Posterior vena cava (tissue), 2 donors: ENCODE measurements around the gene CLDN6. TPM values are rescaled to one million over a fixed set of nuclear protein-coding genes. Genes with fewer than 3 reads are reported as not detected.
"Not testable (repeated sequence)": the region's sequence is repeated elsewhere in the genome, so short reads cannot be mapped to it uniquely, and the experiment has no call there.

Experiments used
- DNase-seq: peaks from one replicate; pipeline ENCODE4 v3.0.0-alpha.2; 2020; ENCODE audit warnings: low spot score
- intact Hi-C, 2 donors: fragments of 100-400 bp; cut with DNase I; formaldehyde crosslinking; loops; one replicate each; pipeline versions ENCODE4 v1.14.1 to v1.14.2; 2022 to 2023
- total RNA-seq, 2 donors: library from RNA; stranded (reverse); fragmentation: NEBNext Ultra II Directional; extraction: Animal tissue kit (Norgen Biotek cat#: 25700); gene quantifications; one replicate each; pipeline ENCODE4 v1.2.1, GENCODE V29; 2021
- donor health status: DM: yes; HTN: yes; CAD: no.
- donor health status: DM: yes; HTN: yes; CAD: no.

CLDN6 gene
- total RNA-seq, 2 donors from 2014 or later = not detected

DNA sequence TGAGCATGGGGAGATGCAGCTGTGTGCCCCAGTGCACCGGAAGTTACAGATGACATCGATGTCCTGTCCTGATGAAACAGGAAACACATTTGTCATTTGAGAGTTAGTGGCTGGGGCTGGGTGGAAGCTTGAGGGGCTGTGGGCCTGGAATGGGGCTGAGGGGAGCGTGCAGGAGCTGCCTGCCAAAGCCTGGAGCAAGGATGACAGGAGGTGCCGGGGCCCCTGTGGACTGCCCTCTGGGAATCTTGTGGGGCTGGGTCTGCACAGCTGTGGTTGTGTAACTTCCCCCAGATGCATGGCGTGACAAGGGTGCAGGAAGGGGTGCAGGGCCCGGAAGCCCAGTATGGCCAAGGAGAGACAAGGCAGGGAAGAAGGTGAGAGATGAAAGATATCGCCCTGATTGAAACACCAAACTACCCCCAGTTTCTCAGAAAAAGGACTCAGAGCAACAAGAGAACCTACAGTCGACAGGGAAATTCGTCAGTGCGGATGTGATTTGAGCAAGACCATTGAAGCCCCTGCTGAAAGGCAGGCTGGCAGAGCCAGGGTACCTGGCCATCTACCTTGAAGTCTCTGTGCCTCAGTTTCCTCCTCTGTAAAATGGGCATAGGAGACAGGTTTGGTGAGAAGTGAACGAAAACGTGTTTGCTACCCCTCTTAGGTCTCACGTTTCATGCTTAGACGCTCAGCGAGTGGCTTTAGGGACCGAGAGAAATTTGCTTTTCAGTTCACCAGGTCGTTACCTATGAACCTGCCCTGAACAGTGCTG, 37.2 kb upstream of the CLDN6 start:
- intact Hi-C loops = loop anchor here in 1 of 2 donors (5.0 kb wide), 1 partner anchor 112 kb away; no protein-coding TSS in a partner anchor
- no peak for DNase-seq

DNA sequence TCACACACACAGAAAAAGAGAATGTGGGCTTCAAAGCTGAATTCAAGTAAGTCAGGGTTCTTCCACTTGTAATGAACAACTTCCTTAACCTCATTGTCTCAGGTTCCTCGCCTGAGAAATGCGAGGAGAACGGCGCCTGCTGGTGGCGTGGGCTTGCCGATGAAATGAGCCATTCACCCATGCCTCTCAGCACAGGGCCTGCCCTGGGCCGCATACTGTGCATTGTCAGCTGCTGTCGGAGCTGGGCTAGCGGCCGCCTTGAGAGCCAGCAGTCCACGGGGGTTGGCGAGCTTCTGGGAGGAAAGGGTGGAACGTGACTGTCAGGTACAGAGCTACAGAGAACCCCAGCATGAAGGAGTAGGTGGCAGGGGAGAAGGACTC, 35.3 kb upstream of the CLDN6 start:
- DNase-seq, intact Hi-C loops: not testable (repeated sequence)

DNA sequence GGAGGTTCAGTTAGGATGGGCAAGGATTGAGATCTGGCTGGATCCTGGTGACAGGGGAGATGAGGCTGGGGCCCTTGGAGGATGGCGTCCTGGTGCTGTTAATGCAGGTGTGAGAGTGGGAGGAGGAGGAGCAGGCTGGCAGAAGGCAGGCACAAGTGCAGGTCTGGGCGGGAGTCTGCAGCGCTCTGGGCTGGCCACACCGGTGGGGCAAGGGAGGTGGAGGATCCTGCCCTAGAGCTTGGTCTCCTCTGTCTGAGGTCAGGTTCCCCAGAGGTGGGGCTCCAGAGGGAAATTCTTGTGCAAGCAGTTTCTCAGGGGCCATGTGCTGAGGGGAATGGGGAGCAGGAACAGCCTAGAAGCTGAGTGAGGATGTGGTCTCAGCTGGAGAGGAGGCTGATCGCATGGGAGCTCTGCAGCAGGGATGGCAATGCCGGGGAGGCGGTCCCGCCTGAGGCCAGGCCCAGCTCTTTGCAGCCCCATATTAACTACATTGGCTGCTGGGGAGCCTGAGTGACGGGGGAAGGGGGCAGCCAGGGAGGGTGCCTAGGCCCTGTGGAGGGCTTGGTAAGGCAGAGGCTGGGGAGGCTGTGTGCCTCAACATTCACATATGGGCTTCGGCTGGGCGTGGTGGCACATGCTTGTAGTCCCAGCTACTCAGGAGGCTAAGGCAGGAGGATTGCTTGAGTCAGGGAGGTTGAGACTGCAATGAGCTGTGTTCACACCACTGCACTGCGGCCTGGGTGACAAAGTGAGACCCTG, 34.8 kb upstream of the CLDN6 start:
- intact Hi-C loops, DNase-seq: not testable (repeated sequence)

DNA sequence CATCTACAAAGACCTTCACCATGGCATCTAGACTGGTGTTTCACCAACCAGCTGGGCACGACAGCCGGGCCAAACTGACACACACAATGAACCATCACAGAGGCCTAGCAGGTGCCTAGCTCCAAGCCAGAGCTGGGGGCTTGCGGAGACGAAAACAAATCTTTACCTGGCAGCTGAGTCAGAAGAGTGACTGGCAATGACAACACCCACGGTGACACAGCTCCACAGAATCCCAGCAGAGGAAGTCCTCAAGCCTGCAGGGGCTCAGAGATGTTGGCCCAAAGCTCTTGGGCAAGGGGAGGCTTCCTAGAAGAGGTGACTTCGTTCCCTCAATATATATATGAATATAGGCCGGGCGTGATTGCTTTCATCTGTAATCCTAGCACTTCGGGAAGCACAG, 33.5 kb upstream of the CLDN6 start:
- no peak for DNase-seq
- intact Hi-C loops = no loop called here

DNA sequence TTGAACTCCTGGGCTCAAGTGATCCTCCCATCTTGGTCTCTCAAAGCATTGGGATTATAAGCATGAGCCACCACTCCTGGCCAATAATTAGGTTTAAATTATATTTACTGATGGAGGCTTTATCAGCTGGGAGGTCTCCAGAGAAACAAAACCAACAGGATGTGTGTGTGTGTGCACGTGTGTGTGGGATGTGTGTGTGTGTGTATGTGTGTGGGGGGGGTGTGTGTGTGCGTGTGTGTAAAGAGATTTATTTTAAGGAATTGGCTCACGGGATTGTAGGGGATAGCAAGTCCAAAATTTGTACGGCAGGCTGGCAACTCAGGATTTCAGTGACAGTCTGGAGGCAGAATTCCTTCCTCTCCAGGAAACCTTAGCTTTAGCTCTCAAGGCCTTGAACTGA, 33.0 kb upstream of the CLDN6 start:
- no peak for DNase-seq
- intact Hi-C loops = no loop called here

DNA sequence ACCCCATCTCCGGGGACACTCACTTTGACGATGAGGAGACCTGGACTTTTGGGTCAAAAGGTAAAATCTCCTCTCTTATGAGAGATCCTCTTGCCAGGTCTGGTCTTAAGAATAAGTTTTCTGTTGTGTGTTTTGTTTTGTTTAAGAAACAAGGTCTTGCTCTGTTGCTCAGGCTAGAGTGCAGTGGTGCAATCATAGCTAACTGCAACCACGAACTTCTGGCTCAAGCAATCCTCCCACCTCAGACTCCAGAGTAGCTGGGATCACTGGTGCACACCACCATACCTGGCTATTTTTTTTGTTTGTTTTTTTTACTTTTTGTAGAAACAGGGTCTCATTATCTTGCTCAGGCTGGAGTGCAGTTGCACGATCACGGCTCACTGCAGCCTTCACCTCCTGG, 32.5 kb upstream of the CLDN6 start:
- intact Hi-C loops = no loop called here
- DNase-seq = no peak

DNA sequence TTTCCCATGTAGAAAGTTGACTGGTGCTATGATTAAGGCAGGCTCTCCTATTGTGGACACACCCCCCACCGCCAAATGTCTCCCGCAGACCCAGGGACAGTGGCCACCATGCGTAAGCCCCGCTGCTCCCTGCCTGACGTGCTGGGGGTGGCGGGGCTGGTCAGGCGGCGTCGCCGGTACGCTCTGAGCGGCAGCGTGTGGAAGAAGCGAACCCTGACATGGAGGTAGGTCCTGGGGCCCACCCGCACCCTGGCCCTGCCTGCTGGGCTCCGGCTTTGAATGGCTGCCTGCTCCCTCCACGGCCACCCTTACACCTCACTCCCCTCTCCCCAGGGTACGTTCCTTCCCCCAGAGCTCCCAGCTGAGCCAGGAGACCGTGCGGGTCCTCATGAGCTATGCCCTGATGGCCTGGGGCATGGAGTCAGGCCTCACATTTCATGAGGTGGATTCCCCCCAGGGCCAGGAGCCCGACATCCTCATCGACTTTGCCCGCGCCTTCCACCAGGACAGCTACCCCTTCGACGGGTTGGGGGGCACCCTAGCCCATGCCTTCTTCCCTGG, 32.0 kb upstream of the CLDN6 start:
- no peak for DNase-seq
- intact Hi-C loops = no loop called here

DNA sequence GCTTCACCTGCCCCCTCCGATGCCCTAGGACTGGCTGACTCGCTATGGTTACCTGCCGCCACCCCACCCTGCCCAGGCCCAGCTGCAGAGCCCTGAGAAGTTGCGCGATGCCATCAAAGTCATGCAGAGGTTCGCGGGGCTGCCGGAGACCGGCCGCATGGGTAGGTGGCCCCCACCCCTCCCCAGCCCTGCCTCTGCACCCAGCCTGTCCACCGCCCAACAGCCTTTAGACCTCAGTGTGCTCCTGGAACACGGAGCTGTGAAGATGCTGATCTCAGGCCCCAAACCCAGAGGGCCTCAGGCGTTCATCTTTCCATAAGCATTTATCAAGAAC, 29.4 kb upstream of the CLDN6 start:
- intact Hi-C loops = no loop called here

DNA sequence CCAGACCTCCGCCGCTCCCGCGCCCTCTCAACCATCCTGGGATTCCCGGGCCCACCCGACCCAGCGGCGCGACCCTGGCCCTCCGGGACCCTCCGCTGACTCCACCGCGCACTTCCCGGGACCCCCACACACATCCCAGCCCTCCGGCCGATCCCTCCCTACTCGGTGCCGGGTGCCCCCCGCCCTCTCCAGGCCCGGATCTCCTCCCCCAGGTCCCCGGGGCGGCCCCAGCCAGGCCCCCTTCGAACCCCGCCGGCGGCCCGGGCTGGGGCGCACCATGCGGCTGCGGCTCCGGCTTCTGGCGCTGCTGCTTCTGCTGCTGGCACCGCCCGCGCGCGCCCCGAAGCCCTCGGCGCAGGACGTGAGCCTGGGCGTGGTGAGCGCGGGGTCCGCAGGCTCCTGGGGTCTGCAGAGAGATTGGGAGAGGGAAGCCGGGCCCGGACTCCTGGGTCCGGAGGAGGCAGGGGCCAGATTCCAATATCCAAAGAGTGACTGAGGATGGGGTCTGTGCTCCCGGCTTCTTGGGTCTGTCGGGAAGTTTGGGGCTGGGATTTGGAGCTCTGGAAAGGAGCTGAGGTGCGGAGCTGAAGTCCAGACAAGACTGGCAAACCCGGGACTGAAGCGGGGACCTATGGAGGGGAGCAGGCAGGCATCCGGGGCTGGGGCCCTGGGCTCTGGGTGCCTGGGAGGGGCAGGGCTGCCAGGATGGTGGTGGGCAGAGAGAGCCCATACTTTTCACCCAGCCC, 28.8 kb upstream of the CLDN6 start:
- no peak for DNase-seq
- intact Hi-C loops = no loop called here

More for the DNA sequence above, 29.4 kb upstream of the CLDN6 start:
- no peak for DNase-seq

DNA sequence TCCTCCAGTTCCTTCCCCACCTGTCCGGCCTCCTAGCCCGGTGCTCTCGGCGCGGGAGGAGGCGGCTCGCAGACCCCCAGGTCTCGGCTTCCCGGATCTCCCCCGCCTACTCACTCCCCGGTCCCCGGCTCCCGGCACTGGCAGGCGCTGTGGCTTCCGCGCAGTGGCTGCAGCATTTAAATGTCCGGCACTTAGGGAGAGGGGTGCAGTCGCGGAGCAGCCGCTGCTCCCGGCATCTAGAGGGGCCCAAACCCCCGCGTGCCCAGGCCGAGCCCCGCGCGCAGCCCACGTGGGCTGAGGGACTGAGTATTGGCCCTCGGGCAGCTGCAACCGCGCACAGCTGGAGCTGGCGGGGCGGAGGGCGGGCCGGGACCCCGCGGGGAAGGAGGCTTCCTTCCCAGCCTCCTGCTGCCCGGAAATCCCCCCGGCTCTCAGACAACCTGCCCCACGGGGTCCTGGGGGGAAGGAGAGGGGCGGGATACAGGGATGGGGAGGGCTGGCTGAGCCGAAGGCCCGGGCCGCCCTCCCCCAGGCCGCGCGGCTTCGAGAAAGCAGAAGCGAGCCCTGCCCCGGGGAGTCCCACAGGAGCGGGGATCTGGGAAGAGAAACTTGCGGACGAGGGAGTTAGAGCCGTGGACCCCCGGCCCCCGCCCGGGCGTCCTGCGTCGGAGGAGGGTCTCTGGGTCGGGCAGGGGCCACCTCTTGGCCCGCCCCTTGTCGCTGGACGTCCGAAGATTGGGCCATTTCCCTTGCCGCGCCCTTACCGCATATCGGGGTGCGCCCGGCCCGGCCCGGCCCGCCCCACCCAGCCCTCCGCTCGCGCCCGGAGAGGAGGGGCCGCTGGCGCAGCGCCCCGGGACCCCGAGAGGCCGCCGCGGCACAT, 28.0 kb upstream of the CLDN6 start, which contains the start of gene MMP25:
TSS of gene MMP25 (plus strand) at position 804 of the 883 bp plus-strand sequence. CDS start 357 bp downstream, outside the sequence.
- intact Hi-C loops = no loop called here
- no peak for DNase-seq

DNA sequence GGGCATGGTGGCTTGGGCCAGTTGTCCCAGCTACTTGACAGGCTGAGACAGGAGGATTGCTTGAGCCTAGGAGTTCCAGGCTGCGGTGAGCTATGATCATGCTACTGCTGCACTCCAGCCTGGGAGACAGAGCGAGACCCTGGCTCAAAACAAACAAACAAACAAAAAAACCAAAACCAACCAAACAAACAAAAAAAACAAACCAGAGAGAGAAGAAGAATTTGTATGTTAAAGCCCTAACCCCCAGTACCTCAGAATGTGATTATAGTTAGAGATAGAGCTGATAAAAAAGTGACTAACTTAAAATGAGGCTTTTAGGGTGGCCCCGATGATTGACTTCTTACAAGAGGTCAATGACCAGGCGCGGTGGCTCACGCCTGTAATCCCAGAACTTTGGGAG, 26.7 kb upstream of the CLDN6 start:
- intact Hi-C loops = no loop called here
- no peak for DNase-seq

DNA sequence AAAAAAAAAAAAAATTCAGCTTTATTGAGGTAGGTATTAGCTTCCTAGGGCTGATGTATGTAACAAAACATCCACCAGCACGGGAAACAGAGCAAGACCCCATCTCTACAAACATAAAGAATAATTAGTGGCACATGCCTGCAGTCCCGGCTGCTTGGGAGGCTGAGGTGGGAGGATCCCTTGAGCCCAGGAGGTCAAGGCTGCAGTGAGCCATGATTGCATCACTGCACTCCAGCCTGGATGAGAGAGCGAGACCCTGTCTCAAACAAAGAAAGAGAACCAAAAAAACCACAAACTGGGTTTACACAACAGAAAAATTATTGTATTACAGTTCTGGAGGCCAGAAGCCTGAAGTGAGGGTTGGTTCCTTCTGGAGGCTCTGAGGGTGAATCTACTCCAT, 24.4 kb upstream of the CLDN6 start:
- intact Hi-C loops = no loop called here
- DNase-seq = no peak

DNA sequence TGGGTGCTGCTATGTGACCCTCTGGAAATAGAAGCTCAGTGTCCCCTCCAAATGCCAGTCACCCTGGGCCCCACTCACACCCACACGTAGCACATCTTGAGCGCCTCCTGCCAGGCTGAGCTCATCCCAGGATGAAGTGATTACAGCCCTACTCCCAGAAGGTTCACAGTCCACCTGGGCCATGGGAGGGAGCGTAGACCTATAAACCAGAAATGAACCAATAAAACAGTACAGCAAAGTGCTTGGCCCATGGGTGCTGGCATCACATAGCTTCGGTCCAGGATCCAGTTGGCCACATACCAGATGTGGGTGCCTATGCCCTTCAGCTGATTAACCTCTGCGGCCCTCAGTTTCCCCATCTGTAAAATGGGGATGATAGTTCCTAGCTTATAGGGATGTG, 20.9 kb upstream of the CLDN6 start:
- DNase-seq = no peak
- intact Hi-C loops = no loop called here

DNA sequence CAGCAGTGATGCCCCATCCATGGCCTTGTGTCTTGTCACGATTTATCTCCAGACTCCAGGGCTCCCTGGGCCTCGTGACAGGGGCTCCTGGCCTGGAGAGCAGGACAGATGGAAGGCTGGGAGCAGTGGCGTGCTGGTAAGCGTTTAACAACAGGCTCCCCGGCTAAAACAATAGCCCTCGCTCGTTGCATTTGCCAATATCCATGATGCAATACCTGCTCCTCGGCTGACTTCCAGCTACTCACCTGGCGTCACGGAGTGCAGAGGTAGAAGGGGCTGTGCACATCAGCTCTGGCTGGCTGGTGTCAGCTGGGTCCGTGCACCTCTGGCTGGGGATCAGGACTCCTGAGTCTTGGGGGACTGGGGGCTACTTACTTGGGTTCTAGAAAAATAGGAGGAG, 20.3 kb upstream of the CLDN6 start:
- intact Hi-C loops = no loop called here
- no peak for DNase-seq

DNA sequence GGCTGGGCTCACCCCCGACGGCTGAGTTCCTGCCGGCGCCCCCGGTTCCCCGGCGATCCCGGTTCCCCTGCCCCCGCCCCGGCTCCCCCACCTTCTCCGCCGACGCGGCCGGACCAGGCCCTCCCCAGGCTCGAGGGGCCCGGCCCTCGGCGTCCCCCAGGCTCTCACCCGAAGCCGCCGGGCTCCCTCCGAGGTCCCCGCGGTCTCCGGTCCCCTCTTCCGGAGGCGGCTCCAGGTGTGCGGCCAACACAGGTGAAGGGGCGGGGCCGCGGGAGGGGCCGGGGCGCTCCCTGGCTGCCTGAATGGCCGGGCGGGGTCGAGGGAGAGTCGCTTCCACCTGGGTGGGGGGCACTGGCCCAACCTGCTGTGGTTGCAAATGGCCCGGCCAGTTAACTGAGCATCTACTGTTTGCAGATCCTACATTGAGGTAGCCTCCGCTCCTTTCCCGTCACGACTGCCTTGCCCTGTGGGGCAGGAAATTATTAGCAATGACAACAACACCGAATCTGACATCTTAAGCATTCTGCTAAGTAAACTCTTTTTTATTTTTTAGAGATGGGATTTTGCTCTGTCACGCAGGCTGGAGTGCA, 18.8 kb upstream of the CLDN6 start, which contains the start of gene BICDL2:
TSS of gene BICDL2 (minus strand) at position 219 of the 590 bp plus-strand sequence. CDS start 1,448 bp downstream, outside the sequence.
- intact Hi-C loops = no loop called here
- no peak for DNase-seq

DNA sequence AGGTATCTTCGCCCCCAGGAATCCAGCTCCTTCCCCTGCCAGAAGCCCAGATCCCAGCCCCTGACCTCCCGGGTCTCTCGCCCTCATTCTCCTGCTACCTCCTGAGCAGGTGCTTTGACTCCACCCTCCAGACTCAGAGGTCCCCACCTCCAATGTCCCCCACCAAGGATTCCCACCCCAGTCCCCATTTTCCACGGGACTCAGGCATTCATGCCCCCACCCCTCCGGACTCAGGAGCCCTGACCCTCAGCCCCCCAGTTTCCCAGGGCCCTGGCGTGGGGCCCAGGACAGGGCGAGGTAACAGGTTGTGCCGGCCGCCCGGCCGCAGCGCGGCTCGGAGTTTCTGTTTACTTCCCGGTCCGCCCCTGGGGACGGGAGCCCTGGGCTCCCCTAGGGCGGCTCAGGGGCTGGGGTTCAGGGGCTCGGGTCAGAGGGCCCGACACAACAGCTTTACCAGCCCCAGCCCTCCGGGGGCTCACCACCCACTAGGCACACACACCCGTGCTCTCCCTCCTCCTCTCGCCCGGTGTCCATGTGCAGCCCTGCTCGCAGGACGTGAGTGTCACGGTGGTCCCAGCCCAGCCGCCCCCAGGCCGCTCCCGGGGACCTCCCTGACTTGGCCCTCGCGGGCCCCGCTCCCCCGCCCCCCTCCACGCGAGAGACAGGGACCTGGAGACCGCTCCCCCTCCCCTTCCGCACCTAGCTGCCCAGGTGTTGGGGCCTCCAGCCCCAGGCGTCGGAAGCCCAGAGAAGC, 18.2 kb upstream of the CLDN6 start:
- no peak for DNase-seq
- intact Hi-C loops = no loop called here

DNA sequence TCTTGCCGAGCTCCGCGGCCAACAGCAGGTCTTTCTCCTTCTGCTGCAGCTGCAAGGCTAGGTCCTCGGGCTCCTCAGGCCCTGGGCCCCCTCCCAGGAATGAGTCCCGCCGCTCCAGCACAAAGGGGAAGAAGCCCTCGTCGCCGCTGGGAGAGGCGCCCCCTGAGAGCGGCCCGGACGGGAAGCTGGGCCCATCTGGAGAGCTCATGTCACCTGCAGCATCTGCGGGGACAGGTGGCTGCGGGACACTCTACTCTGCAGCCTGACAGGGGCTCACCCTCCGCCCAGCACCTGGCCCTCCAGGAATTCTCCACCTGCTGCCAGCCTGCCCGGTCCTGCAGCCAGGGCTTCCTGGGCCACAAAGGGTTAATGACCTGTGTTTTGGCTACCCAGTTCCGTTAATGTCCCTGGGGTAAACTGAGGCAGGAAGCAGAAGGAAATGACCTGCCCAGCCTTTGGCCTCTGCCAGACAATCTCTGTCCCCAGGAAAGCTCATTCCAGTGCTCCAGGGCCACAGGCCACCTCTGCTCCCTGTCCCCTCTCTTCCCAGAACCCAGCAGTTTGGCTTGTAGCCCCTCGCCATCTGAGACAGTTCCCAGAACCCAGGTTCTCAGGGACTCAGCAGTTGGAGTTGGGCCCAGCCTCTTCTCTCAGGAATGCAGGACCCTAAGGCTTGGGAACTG, 17.4 kb upstream of the CLDN6 start:
- peak; percentile 63 for DNase-seq
- intact Hi-C loops = no loop called here
